Measurements from ENCODE around the gene GAS2L2. TPM values are rescaled to one million over a fixed set of nuclear protein-coding genes. Genes with fewer than 3 reads are reported as not detected.
A peak's percentile ranks its signal among the peaks of the same experiment; 100 is the strongest.

The GAS2L2 gene
- total RNA-seq, 1 donor from 2014 or later = 0.07 TPM

- DNase-seq (ENCODE audit: low read depth) = peak; percentile 58
Measured at GRCh38 chr17:35764123-35764991, 11.3 kb upstream of the GAS2L2 start.

GRCh38 chr17:35763767-35764122 lies 10.7 kb upstream of the GAS2L2 start:
- H3K4me3 ChIP-seq (ENCODE audit: insufficient read depth, low read depth, low read length) = no peak overlapping the region
- H3K9me3 ChIP-seq (ENCODE audit: insufficient read depth, low read depth, low read length) = no peaks in the 10 kb centered on the region
- no peaks in the 10 kb centered on the region for H3K36me3 Mint-ChIP-seq (ENCODE audit: low read depth, unreplicated experiment)
- peak overlapping the region; percentile 90 for H2AFZ ChIP-seq (ENCODE audit: low read depth, low read length)
- H3K36me3 ChIP-seq (ENCODE audit: insufficient read depth, low read length) = no peaks in the 10 kb centered on the region
- peaks cover 4% of the 10 kb centered on the region for H3K27me3 ChIP-seq (ENCODE audit: insufficient read depth, low read length)
- H3K4me2 ChIP-seq (ENCODE audit: low read length) = peak overlapping the region; percentile 90
- TF ChIP-seq, protein P1, sequence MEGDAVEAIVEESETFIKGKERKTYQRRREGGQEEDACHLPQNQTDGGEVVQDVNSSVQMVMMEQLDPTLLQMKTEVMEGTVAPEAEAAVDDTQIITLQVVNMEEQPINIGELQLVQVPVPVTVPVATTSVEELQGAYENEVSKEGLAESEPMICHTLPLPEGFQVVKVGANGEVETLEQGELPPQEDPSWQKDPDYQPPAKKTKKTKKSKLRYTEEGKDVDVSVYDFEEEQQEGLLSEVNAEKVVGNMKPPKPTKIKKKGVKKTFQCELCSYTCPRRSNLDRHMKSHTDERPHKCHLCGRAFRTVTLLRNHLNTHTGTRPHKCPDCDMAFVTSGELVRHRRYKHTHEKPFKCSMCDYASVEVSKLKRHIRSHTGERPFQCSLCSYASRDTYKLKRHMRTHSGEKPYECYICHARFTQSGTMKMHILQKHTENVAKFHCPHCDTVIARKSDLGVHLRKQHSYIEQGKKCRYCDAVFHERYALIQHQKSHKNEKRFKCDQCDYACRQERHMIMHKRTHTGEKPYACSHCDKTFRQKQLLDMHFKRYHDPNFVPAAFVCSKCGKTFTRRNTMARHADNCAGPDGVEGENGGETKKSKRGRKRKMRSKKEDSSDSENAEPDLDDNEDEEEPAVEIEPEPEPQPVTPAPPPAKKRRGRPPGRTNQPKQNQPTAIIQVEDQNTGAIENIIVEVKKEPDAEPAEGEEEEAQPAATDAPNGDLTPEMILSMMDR (IDR thresholded peaks at IDR 0.05; ENCODE audit: insufficient read depth, low read depth, low read length) = no peak
- TF ChIP-seq EZH2 (IDR thresholded peaks at IDR 0.05; ENCODE audit: insufficient read depth, low read length) = no peak
- FAIRE-seq (no peak), DNase-seq (ENCODE audit: low read depth) (no peak)
- no peak overlapping the region for H3K27ac Mint-ChIP-seq (ENCODE audit: unreplicated experiment)
- peaks cover 15% of the 10 kb centered on the region for H3K4me1 Mint-ChIP-seq (ENCODE audit: low read depth, unreplicated experiment)
- no peaks in the 10 kb centered on the region for H4K20me1 ChIP-seq (ENCODE audit: insufficient read depth, low read length)
- H3K4me3 Mint-ChIP-seq (ENCODE audit: unreplicated experiment) = peak overlapping the region; percentile 78
- H3K27ac ChIP-seq (ENCODE audit: low read depth, low read length) = no peak overlapping the region
- peaks cover 8% of the 10 kb centered on the region for H3K4me1 ChIP-seq (ENCODE audit: insufficient read depth, low read length)
- H3K79me2 ChIP-seq (ENCODE audit: insufficient read depth, low read length) = no peaks in the 10 kb centered on the region
- no peak overlapping the region for H3K9ac ChIP-seq (ENCODE audit: low read length)
- H3K9me3 Mint-ChIP-seq (ENCODE audit: unreplicated experiment) = peaks cover 3% of the 10 kb centered on the region
- H3K27me3 Mint-ChIP-seq (ENCODE audit: low read depth, unreplicated experiment) = peaks cover 15% of the 10 kb centered on the region

More at GRCh38 chr17:35764123-35764991, 11.3 kb upstream of the GAS2L2 start:
- H3K9me3 Mint-ChIP-seq (ENCODE audit: unreplicated experiment) = peaks cover 3% of the 10 kb centered on the region
- H3K4me3 ChIP-seq (ENCODE audit: insufficient read depth, low read depth, low read length) = peak overlapping the region; percentile 38
- peak overlapping the region; percentile 90 for H2AFZ ChIP-seq (ENCODE audit: low read depth, low read length)
- H3K4me2 ChIP-seq (ENCODE audit: low read length) = peak overlapping the region; percentile 90
- peak overlapping the region; percentile 85 for H3K4me3 Mint-ChIP-seq (ENCODE audit: unreplicated experiment)
- H3K27me3 ChIP-seq (ENCODE audit: insufficient read depth, low read length) = peaks cover 9% of the 10 kb centered on the region
- H3K36me3 ChIP-seq (ENCODE audit: insufficient read depth, low read length) = no peaks in the 10 kb centered on the region
- peaks cover 17% of the 10 kb centered on the region for H3K27me3 Mint-ChIP-seq (ENCODE audit: low read depth, unreplicated experiment)
- H4K20me1 ChIP-seq (ENCODE audit: insufficient read depth, low read length) = no peaks in the 10 kb centered on the region
- TF ChIP-seq, protein P1 (IDR thresholded peaks at IDR 0.05; ENCODE audit: insufficient read depth, low read depth, low read length) = peak; percentile 58
- no peak for TF ChIP-seq EZH2 (IDR thresholded peaks at IDR 0.05; ENCODE audit: insufficient read depth, low read length)
- H3K4me1 ChIP-seq (ENCODE audit: insufficient read depth, low read length) = peaks cover 8% of the 10 kb centered on the region
- no peaks in the 10 kb centered on the region for H3K36me3 Mint-ChIP-seq (ENCODE audit: low read depth, unreplicated experiment)
- peak overlapping the region; percentile 17 for H3K9ac ChIP-seq (ENCODE audit: low read length)
- peak overlapping the region; percentile 89 for H3K27ac Mint-ChIP-seq (ENCODE audit: unreplicated experiment)
- H3K9me3 ChIP-seq (ENCODE audit: insufficient read depth, low read depth, low read length) = no peaks in the 10 kb centered on the region
- no peak for FAIRE-seq
- no peak overlapping the region for H3K27ac ChIP-seq (ENCODE audit: low read depth, low read length)
- H3K79me2 ChIP-seq (ENCODE audit: insufficient read depth, low read length) = no peaks in the 10 kb centered on the region
- H3K4me1 Mint-ChIP-seq (ENCODE audit: low read depth, unreplicated experiment) = peaks cover 15% of the 10 kb centered on the region

- peaks cover 15% of the 10 kb centered on the region for H3K4me1 Mint-ChIP-seq (ENCODE audit: low read depth, unreplicated experiment)
- no peaks in the 10 kb centered on the region for H4K20me1 ChIP-seq (ENCODE audit: insufficient read depth, low read length)
- no peak overlapping the region for H3K4me3 Mint-ChIP-seq (ENCODE audit: unreplicated experiment)
- no peak overlapping the region for H3K9ac ChIP-seq (ENCODE audit: low read length)
- peaks cover 5% of the 10 kb centered on the region for H3K27me3 Mint-ChIP-seq (ENCODE audit: low read depth, unreplicated experiment)
- no peaks in the 10 kb centered on the region for H3K36me3 ChIP-seq (ENCODE audit: insufficient read depth, low read length)
- H3K79me2 ChIP-seq (ENCODE audit: insufficient read depth, low read length) = no peaks in the 10 kb centered on the region
- FAIRE-seq = no peak
- H2AFZ ChIP-seq (ENCODE audit: low read depth, low read length) = no peak overlapping the region
- H3K27me3 ChIP-seq (ENCODE audit: insufficient read depth, low read length) = peaks cover 4% of the 10 kb centered on the region
- H3K4me1 ChIP-seq (ENCODE audit: insufficient read depth, low read length) = peaks cover 8% of the 10 kb centered on the region
- peaks cover 3% of the 10 kb centered on the region for H3K9me3 Mint-ChIP-seq (ENCODE audit: unreplicated experiment)
- H3K27ac ChIP-seq (ENCODE audit: low read depth, low read length) = no peak overlapping the region
- no peak for DNase-seq (ENCODE audit: low read depth)
- H3K36me3 Mint-ChIP-seq (ENCODE audit: low read depth, unreplicated experiment) = no peaks in the 10 kb centered on the region
- H3K27ac Mint-ChIP-seq (ENCODE audit: unreplicated experiment) = no peak overlapping the region
- H3K4me2 ChIP-seq (ENCODE audit: low read length) = no peak overlapping the region
- TF ChIP-seq, protein P1 (IDR thresholded peaks at IDR 0.05; ENCODE audit: insufficient read depth, low read depth, low read length) = no peak
- TF ChIP-seq EZH2 (IDR thresholded peaks at IDR 0.05; ENCODE audit: insufficient read depth, low read length) = no peak
- H3K9me3 ChIP-seq (ENCODE audit: insufficient read depth, low read depth, low read length) = no peaks in the 10 kb centered on the region
- H3K4me3 ChIP-seq (ENCODE audit: insufficient read depth, low read depth, low read length) = no peak overlapping the region
Measured at GRCh38 chr17:35761601-35762000, 8.6 kb upstream of the GAS2L2 start.

All from astrocyte (in vitro differentiated cells and primary cell).